SIG-M5 (cell line): ENCODE data around the gene RAPGEF2.
"Not testable (repeated sequence)": the region's sequence is repeated elsewhere in the genome, so short reads cannot be mapped to it uniquely, and the experiment has no call there.

Experiments used
- DNase-seq: peaks from one replicate; lab custom pipeline; 2025; lab: John Stamatoyannopoulos, UW

The RAPGEF2 gene

GRCh38 chr4:159097785-159098184 lies 5.1 kb upstream of the RAPGEF2 start:
- DNase-seq, result no peak

- DNase-seq, result no peak
Measured at GRCh38 chr4:159098482-159099127, 4.3 kb upstream of the RAPGEF2 start.

GRCh38 chr4:159101988-159102621 lies 774 bp upstream of the RAPGEF2 start:
- no peak for DNase-seq

- DNase-seq, result no peak
Measured at GRCh38 chr4:159103384-159103990, 608 bp downstream of the RAPGEF2 start.

GRCh38 chr4:159104694-159105414 lies 2.0 kb downstream of the RAPGEF2 start:
- DNase-seq, result no peak

- DNase-seq, result no peak
Measured at GRCh38 chr4:159105761-159106243, 2.9 kb downstream of the RAPGEF2 start.

- DNase-seq, result no peak
Measured at GRCh38 chr4:159106636-159107035, 3.8 kb downstream of the RAPGEF2 start.

GRCh38 chr4:159107203-159107925 lies 4.5 kb downstream of the RAPGEF2 start:
- DNase-seq, result no peak

- no peak for DNase-seq
Measured at GRCh38 chr4:159108124-159108523, 5.2 kb downstream of the RAPGEF2 start.

- DNase-seq, result no peak
Measured at GRCh38 chr4:159110961-159111360, 8.1 kb downstream of the RAPGEF2 start.

GRCh38 chr4:159111416-159111815 lies 8.5 kb downstream of the RAPGEF2 start:
- DNase-seq, result no peak

- not testable (repeated sequence) for DNase-seq
Measured at GRCh38 chr4:159113366-159113765, 10.5 kb downstream of the RAPGEF2 start.

GRCh38 chr4:159116098-159116497 lies 13.2 kb downstream of the RAPGEF2 start:
- not testable (repeated sequence) for DNase-seq

- DNase-seq, result not testable (repeated sequence)
Measured at GRCh38 chr4:159116693-159117092, 13.8 kb downstream of the RAPGEF2 start.

GRCh38 chr4:159117564-159117963 lies 14.7 kb downstream of the RAPGEF2 start:
- DNase-seq, result no peak

- no peak for DNase-seq
Measured at GRCh38 chr4:159117968-159118367, 15.1 kb downstream of the RAPGEF2 start.

- DNase-seq, result no peak
Measured at GRCh38 chr4:159121371-159121770, 18.5 kb downstream of the RAPGEF2 start.

- DNase-seq, result no peak
Measured at GRCh38 chr4:159126716-159127115, 23.8 kb downstream of the RAPGEF2 start.

GRCh38 chr4:159127745-159128518 lies 25.1 kb downstream of the RAPGEF2 start:
- DNase-seq, result no peak

- DNase-seq, result no peak
Measured at GRCh38 chr4:159129814-159130550, 27.1 kb downstream of the RAPGEF2 start.
